GM19043 (cell line): ENCODE data around the gene GPR137B.
"Not testable (repeated sequence)": the region's sequence is repeated elsewhere in the genome, so short reads cannot be mapped to it uniquely, and the experiment has no call there.

Experiments used
- ATAC-seq: cut with Tn5 transposase; IDR thresholded peaks from one replicate; pipeline ENCODE4 v1.9.1; 2021; ENCODE audit warnings: low read depth; ENCODE audit not compliant: unreplicated experiment

GPR137B gene

DNA sequence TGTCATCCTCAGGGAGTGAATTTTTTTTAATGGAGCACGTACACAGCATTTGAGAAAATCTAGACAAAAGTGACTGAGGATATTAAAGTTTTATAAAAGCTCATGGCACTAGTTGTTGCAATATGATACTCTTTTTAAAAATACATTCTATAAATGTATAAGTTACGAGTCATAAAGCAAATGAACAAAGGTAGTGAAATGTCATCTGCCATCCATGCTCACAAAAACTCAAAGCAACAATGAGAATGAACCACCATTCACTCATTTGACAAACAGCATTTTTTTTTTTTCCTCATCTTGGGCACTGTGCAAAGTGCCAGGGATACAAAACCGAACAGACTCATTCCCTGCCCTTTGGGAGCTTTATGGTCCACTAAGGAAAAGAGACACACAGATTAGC lies 38.7 kb downstream of the GPR137B start:
- no peak for ATAC-seq

DNA sequence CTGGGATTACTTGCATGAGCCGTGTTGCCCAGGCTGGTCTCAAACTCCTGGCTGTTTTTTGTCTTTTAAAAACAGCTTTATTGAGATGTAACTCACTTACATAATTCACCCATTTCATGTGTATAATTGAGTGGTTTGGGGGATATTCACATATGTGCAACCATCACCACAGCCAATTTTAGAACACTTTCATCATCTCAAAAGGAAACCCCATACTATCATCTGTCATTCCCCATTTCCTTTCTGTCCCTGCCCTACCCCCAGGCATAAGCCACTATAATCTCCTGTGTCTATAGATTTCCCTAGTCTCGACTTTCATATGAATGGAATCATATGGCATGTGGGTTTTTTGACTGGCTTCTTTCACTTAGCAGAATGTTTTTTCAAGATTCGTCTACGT lies 43.3 kb downstream of the GPR137B start:
- ATAC-seq = no peak

DNA sequence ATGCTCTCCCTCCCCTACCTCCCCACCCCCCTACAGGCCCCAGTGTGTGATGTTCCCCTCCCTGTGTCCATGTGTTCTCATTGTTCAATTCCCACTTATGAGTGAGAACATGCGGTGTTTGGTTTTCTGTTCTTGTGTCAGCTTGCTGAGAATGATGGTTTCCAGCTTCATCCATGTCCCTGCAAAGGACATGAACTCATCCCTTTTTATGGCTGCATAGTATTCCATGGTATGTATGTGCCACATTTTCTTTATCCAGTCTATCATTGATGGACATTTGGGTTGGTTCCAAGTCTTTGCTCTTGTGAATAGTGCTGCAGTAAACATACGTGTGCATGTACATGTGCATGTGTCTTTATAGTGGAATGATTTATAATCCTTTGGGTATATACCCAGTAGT lies 44.1 kb downstream of the GPR137B start:
- not testable (repeated sequence) for ATAC-seq

DNA sequence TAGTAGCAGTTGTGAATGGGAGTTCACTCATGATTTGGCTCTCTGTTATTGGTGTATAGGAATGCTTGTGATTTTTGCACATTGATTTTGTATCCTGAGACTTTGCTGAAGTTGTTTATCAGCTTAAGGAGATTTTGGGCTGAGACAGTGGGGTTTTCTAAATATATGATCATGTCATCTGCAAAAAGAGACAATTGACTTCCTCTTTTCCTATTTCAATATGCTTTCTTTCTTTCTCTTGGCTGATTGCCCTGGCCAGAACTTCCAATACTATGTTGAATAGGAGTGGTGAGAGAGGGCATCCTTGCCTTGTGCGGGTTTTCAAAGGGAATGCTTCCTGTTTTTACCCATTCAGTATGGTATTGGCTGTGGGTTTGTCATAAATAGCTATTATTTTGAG lies 45.7 kb downstream of the GPR137B start:
- not testable (repeated sequence) for ATAC-seq

DNA sequence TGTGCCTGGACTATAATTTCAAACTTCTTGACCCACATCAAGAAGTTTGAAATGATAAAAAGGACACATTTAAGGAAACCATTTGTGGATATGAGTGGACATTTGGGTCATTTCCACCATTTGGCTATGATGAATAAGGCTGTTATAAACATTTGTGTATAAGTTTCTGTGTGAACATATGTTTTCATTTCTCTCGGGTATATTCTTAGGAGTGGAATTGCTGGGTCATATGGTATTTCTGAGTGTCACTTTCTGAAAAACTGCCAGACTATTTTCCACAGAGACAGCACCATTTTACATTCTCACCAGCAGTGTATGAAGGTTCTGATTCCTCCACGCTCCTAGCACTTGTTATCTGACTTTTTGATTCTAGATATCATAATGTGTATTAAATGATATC lies 50.8 kb downstream of the GPR137B start:
- ATAC-seq = no peak

DNA sequence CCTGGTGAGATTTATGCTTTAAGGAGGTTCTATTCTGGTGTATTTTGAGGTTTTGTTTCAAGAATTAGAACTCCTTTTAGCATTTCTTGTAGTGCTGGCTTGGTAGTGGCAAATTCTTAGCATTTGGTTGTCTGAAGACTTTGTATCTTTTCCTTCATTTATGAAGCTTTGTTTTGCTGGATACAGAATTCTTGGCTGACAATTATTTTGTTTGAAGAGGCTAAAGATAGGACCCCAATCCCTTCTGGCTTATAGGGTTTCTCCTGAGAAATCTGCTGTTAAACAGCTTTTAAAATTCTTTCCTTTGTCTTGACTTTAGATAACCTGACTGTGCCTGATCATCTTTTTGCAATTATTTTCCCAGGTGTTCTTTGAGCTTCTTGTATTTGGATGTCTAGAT lies 58.6 kb downstream of the GPR137B start:
- no peak for ATAC-seq

DNA sequence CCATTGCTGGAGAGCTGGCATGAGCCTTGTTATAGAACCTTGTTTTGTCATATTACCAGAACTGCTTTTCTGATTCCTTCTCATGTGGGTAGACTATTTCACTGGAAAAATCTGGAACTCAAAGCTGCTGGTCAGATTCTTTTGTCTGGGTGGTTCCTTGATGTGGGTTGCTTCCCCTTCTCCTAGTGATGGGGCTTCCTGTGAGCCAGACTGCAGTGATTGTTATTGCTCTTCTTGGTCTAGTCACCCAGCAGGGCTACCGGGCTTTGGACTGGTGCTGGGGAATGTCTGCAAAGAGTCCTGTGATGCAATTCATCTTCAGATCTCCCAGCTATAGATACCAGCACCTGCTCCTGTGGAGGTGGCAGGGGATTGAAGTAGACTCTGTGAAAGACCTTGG lies 59.4 kb downstream of the GPR137B start:
- no peak for ATAC-seq

DNA sequence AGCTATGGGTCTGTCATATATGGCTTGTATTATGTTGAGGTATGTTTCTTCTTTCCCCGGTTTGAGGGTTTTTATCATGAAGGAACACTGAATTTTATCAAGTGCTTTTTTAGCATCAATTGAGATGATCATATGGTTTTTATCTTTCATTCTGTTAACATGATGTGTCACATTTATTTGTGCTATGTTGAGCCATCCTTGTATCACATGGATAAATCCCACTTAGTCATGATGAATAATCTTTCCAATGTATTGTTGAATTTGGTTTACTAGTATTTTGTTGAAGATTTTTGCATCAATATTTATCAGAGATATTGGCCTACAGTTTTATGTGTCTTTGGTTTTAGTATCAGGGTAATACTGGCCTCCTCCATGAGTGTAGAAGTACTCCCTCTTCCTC lies 61.7 kb downstream of the GPR137B start:
- ATAC-seq = no peak

DNA sequence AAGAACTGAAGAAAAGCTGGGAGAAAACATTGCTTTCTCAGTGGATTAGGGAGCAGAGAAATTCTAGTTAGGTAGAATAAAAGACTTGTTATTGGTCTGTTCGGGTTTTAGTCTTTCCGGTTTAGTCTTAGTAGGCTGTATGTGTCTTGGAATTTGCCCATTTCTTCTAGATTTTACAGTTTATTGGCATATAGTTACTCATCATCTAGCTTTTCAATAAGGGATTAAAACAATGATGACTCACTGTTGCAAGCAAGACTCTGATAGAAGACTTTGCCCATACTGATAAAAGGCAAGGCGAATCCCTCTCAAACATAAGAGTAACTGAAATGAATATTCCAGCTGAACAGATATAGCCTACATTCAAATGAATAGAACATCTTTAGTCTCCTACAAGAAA lies 62.3 kb downstream of the GPR137B start:
- no peak for ATAC-seq

DNA sequence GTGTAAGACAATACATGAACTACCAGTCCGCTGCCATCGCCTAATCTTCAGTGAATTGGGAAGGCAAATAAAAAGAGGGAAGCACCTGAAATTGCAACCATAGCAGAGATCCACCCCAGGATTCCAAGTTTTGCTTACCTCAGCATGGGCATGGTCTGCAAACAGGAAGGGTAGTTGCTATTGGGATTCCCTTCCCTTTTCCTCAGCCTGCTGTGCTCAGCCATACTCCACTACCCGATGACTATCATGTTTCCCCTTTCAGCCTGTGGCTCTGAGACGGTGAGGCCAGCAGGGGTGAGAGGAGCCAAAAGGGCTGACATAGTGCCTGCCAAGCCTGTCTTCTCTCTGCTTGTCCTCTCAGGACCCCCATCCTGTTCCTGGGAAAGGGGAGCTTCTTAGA lies 64.2 kb downstream of the GPR137B start:
- no peak for ATAC-seq

DNA sequence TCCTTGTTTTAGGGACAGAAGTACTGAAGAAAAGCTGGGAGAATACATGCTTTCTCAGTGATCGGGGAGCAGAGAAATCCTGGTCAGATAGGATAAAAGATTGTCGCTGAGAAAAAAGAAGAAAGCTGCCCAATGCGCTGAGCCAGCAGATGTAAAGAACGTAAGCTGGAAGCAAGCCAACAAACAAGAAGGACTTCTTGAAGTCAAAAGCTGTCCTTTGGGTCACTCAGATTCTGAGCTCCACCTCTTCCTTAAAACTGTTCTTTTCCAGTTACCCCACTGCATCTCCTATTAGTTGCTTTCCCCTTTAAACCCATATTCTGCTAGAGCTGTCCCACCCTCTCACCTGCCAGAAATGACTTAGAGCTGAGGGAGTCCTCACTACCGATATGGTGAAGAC lies 64.8 kb downstream of the GPR137B start:
- ATAC-seq = no peak

DNA sequence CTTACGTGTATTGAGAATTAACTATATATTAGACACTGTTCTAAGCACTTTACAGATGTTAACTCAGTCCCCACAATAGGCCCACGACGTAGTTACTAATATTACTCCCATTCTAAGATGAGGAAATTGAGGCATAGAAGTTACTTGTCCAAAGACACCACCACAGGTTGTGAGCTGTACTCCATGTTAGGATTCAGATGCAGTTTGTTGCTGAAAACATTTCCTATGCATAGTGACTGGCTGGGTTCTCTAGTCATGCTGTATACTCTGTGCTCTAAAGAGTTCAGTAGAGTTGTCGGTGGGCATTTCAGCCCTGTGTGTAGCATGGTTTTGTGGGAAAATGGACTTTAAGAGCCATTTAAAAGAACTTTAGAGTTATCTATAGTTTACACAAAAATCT lies 65.2 kb downstream of the GPR137B start:
- no peak for ATAC-seq

DNA sequence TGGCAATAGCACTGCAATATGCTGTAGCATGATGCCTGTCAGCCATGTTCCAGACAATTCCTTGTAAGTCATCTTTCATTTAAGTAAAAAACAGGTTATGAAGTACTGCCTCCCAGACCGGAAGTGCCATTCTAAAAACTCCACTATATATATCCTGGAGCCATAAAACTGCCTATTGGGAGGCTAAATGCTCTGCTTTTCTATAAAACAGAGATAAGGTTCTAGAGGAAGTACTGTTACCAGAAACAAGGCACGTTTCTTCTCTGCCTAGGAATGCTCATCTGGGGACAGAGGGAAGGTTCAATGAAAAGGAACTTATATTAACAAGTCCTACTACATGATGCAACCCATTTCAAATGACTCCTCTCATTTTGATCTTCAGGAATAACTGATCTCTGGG lies 66.8 kb downstream of the GPR137B start:
- ATAC-seq = no peak

DNA sequence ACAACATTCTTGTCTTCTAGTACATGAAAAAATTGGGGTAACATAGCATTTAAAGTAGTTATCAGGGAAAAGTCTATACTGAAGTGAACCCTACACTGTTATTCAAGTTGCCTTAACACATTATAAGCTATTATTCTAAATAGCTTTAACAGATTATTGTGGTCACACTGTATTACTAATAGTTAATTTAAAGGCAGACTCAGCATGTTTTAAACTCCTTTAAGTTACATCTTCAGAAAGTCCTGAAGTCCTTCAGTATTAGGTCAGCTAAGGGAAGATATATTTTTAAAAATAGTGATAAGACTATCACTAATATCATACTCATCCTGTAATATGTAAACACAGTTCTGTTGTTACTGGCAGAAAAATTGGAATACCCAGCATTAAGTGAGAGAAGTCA lies 67.4 kb downstream of the GPR137B start:
- no peak for ATAC-seq

DNA sequence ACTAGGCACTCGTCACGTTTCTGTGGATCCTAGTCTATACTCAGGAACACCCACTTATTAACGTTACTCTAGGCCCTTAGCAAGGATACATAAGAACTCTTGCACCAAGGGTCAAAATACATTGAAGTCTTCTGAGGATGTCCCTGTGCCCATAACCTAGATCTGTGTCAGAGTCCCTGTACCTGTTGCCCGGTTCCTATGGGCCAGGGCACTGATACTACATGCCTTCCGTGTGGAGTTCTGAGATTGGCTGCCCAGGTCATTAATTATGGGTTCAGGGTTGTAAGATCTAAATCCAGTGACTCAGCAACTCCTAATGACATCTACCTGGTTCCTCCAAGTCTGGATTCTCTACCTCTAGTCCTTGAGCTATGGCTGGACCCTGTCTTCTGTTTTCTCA lies 69.5 kb downstream of the GPR137B start:
- no peak for ATAC-seq

DNA sequence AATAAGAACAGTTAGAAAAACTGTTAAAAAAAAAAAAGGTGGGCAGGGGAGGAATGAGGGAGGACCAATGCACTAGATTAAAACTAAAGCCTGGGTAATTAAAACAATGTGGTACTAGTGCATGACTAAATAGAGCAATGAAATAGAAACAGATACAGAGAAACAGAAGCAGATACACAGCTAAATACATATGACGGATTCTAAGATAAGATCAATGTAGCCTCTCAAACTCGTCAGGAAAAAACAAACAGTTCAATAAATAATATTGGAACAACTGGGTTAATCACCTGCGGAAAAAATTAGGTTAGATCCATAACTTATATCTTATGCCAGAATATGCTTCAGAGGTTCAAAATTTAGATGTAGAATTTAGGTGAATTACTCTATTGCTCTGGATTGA lies 71.2 kb downstream of the GPR137B start:
- no peak for ATAC-seq

DNA sequence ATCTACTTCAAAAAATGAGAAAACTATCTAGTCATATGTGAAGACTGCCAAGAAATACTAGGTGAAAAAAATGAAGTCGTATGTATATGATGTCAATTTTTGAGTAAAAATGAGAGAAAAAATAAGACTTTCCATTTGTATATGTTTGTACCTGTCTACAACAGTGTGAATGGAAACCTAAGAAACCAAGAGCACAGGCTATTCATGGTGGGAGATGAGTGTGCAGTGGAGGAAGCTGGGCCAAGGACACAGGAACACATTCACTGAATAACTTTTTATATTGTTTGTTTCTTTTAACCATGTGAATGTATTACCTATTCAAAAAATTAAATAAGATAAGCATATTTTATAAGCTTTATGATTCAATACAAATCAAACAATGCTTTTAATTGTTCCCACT lies 72.4 kb downstream of the GPR137B start:
- ATAC-seq = no peak

DNA sequence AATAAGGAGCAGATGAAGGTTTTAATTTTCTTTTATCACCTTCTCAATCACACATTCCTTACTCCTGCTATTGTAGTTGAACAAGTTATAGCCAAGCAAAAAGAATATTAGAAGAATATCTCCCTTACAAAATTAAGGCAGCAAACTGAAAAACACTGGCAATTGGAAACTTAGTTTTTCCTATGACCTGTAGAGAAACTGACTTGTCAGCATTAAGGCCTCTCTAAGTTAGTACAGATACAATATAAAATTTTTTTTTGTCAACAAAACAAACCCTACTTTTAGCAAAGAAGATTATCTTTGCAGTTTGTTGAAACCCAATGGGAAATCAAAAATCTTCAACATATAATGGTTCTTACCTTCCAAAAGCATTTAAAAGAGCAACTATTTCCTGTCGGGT lies 78.1 kb downstream of the GPR137B start:
- ATAC-seq = no peak

DNA sequence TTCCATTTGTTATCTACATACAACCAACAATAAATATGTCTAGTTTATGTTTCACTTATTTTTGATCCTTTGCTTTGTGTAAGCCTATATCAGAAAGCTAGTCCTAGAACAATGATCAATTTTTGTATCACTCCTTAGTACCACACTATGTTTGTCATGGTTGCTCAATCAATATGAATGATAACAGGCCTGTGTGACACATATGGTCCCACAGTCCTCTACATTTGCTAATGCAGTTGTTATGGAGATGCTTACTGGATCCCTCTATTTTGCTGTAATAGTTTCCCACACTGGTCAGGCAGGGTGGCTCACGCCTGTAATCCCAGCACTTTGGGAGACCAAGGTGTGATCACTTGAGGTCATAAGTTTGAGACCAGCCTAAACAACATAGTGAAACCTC lies 80.3 kb downstream of the GPR137B start:
- no peak for ATAC-seq

DNA sequence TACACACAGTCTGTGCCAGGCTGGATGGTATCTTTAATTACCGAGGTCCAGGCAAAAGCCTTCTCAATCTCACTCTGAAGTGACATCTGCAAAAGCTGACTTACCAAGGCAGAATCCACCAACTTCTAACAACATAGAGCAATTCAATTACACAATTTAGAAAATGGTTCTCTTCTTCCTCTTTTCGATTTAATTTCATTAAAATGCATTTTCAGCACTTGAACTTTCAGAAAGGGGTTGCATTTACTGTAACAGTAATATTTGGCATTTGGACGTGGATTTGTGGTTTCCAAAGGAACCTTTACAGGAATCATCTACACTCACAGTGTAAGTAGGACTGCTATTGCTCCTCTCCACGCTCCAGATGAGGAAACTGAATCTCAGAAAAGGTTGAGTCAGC lies 86.1 kb downstream of the GPR137B start:
- no peak for ATAC-seq

DNA sequence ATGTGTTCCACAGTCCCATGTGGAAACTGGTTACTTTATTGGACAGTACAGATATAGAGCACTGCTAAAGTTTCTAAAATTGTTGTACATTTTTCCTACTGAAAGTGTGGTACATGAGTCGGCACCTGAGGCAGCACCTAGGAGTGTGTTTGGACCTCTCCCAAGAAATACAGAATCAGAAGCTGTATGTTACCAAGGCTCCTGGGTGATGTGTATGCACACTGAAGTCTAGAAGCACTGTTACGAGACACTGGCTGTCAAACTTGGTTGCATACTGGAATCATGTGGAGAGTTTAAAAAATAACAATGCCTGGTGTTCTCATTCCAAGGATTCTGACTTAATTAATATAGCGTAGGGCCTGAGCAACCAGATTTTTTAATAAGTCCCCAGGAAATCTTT lies 92.8 kb downstream of the GPR137B start:
- ATAC-seq = no peak

DNA sequence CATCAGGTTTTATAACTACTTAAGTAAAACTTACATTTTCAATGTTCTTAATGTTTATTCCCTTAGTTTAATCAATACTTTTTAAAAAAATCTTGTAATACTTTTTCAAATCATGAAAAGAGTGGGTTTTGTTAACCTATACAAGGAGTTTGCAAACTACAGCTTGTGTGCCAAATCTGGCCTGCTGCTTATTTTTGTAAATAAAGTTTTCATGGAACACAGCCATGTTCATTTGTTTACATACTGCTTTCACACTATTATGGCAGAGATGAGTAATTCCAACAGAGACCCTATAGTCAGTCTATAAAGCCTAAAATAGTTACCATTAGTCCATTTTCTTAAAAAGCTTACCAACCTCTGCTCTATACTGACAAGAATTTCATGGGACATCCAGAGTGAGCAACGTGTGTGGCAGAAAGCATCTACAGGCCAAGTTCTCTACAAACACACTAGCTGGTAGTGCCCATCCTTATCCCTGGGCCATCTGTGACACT lies 96.8 kb downstream of the GPR137B start:
- ATAC-seq = no peak

DNA sequence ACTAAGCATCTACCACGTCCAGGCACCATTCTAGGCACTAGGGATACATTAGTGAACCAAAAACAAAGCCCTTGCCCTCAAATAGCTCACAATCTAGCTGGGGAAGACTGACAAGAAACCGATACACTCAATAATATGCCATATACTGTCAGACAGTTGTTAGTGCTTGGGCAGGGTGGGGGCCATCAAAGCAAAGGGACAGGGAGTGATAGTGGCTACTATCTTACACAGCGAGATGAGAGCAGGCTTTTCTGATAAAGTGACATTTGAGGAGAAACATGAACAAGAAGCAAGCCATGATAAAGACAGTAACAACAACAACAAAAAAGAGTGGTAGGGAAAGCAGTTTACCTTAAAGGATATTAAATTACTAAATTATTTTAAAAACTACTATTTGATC lies 98.3 kb downstream of the GPR137B start:
- ATAC-seq = no peak

DNA sequence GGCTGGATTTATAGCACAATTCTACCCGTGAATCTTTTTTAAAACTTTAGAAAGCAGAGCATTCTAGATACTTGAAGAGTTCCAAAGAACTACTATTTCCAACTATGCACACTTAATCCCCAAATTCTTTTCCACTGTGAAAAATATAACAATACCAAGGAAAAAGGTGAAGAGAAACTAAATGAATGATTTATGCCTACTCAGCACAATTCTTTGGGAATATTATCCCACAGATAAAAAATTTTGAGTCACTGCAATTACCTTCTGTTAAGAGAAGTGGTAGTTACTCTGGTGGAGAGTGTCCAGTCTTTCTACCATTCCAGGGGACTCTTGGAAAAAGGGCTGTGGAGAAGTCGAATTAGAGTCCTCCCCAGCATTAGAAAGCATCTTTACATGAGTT lies 100.2 kb downstream of the GPR137B start:
- no peak for ATAC-seq
